ENCODE data around the gene IKZF3.
"Not testable (repeated sequence)": the region's sequence is repeated elsewhere in the genome, so short reads cannot be mapped to it uniquely, and the experiment has no call there.

Gene IKZF3

DNA sequence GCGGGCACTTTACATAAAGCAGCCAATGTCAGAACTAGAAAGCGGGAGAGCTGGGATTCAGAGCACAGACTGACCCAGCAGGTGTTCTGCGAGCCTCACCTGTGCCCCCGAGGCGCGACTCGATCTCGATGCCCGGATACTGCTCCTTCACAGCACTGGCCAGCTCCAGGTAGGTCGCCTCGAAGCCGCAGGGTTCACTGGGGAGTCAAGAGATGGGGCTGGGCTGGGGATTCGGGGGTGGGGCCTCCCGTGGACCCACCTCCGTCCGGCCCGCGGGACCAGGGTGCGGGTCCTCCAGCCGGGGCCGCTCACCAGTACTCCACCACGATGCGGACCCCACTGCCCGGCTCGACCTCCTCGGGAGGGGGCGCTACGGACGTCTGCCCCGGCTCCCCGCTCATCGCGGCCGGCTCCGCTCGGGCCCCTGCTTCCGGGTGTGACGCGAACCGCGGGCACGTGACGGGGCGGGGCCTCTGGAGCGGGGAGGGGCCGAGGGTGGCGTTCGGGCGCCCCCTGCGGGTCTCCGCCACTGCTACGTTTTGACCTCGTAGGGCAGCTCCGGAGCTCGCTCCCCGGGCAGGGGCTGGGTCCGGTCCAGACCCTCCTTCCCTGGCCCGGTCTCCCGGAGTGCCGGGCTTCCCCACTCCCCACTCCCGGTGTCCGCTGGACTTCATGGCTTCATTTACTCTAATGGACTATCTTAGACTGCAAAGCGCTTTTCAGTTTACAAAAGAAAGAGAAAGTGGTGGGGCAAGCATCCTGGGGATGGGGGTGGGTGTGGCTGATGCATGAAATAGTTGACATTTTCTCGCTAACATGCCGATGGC, 133.8 kb downstream of the IKZF3 start, which contains the start of gene MIEN1:
MIEN1 (minus strand) TSS at position 438 of the 827 bp plus-strand sequence; CDS start at position 401, 37 bp downstream.
- H3K4me1 ChIP-seq (ENCODE audit: insufficient read depth, low read length), result no peaks in the 10 kb centered on the region; the same call in 1 of the 2 replicates
- H3K9ac ChIP-seq (ENCODE audit: low read depth, low read length), result peak within 1 kb of the TSS; percentile 67; the same call in 1 of the 2 replicates
- H3K9me3 ChIP-seq (ENCODE audit: control insufficient read depth, insufficient read depth, low read length), result no peaks in the 10 kb centered on the region
- H3K36me3 ChIP-seq (ENCODE audit: insufficient read depth, low read length), result 0 out of 2 replicates have a peak, but pooled peaks cover 3% of the 10 kb centered on the region

DNA sequence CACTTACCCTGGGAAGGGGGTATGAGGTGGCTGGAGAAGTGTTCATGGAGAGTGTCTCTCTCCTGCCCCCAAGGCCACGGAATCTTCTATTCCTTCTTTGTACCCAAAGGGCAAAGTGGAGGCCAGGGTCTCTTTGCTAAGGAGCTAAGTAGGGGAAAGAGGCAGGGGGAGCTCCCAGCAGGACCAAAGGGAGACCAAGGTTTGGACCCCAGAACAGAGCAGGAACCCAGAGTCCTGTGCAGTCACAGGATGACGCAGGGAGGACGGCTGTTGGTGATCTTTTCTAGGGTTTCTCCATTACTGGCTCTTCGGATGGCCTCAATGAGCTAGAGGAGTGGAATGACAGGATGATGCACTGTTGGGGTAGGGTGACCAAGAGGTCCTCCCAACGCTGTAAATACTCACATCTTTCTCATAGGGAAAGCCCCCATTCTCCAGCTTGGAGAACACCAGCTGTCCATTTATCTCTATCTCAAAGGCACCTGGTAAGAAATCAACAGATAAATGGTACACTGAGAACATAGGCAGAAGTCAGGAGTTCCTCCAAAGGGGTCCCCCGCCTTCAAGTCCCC, 134.7 kb downstream of the IKZF3 start:
- 0 out of 2 replicates have a peak, but pooled peaks cover 3% of the 10 kb centered on the region for H3K36me3 ChIP-seq (ENCODE audit: insufficient read depth, low read length)
- no peaks in the 10 kb centered on the region for H3K9me3 ChIP-seq (ENCODE audit: control insufficient read depth, insufficient read depth, low read length)
- no peaks in the 10 kb centered on the region; the same call in 1 of the 2 replicates for H3K4me1 ChIP-seq (ENCODE audit: insufficient read depth, low read length)
- peak overlapping the region; percentile 67; the same call in 1 of the 2 replicates for H3K9ac ChIP-seq (ENCODE audit: low read depth, low read length)

DNA sequence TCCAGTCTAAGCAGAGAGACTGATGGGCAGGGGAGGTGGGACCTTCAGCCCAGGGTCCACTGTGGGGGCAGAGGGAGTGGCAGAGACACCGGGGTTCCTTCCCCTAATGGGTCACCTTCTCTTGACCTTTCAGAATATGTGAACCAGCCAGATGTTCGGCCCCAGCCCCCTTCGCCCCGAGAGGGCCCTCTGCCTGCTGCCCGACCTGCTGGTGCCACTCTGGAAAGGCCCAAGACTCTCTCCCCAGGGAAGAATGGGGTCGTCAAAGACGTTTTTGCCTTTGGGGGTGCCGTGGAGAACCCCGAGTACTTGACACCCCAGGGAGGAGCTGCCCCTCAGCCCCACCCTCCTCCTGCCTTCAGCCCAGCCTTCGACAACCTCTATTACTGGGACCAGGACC, 136.6 kb downstream of the IKZF3 start:
- Histone ChIP-seq H3K4me1 (ENCODE audit: insufficient read depth, low read length) (peaks cover 5% of the 10 kb centered on the region; the same call in 1 of the 2 replicates), H3K9me3 (ENCODE audit: control insufficient read depth, insufficient read depth, low read length) (no peaks in the 10 kb centered on the region), H3K9ac (ENCODE audit: low read depth, low read length) (no peak overlapping the region), H3K36me3 (ENCODE audit: insufficient read depth, low read length) (0 out of 2 replicates have a peak, but pooled peaks cover 3% of the 10 kb centered on the region)

DNA sequence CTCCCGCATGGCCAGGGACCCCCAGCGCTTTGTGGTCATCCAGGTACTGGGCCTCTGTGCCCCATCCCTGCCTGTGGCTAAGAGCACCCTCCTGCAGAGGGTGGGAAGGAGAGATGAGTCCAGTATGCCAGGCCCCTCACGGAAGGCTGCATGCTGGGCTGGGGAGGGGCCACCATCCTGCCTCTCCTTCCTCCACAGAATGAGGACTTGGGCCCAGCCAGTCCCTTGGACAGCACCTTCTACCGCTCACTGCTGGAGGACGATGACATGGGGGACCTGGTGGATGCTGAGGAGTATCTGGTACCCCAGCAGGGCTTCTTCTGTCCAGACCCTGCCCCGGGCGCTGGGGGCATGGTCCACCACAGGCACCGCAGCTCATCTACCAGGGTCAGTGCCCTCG, 137.5 kb downstream of the IKZF3 start:
- Histone ChIP-seq H3K9me3 (ENCODE audit: control insufficient read depth, insufficient read depth, low read length) (no peaks in the 10 kb centered on the region), H3K36me3 (ENCODE audit: insufficient read depth, low read length) (0 out of 2 replicates have a peak, but pooled peaks cover 3% of the 10 kb centered on the region), H3K9ac (ENCODE audit: low read depth, low read length) (no peak overlapping the region), H3K4me1 (ENCODE audit: insufficient read depth, low read length) (peaks cover 5% of the 10 kb centered on the region; the same call in 1 of the 2 replicates)

- H3K36me3 ChIP-seq (ENCODE audit: insufficient read depth, low read length); H3K9ac ChIP-seq (ENCODE audit: low read depth, low read length): not testable (repeated sequence)
These were observed 138.2 kb downstream of the IKZF3 start for GRCh38 chr17:39725923-39726322.

GRCh38 chr17:39724731-39725130, 139.4 kb downstream of the IKZF3 start:
- Histone ChIP-seq H3K9me3 (ENCODE audit: control insufficient read depth, insufficient read depth, low read length) (no peaks in the 10 kb centered on the region), H3K36me3 (ENCODE audit: insufficient read depth, low read length) (peaks cover 9% of the 10 kb centered on the region), H3K4me1 (ENCODE audit: insufficient read depth, low read length) (peaks cover 5% of the 10 kb centered on the region; the same call in 1 of the 2 replicates), H3K9ac (ENCODE audit: low read depth, low read length) (no peak overlapping the region)

More at GRCh38 chr17:39725923-39726322, 138.2 kb downstream of the IKZF3 start:
- not testable (repeated sequence) for H3K4me1 ChIP-seq (ENCODE audit: insufficient read depth, low read length); H3K9me3 ChIP-seq (ENCODE audit: control insufficient read depth, insufficient read depth, low read length)

DNA sequence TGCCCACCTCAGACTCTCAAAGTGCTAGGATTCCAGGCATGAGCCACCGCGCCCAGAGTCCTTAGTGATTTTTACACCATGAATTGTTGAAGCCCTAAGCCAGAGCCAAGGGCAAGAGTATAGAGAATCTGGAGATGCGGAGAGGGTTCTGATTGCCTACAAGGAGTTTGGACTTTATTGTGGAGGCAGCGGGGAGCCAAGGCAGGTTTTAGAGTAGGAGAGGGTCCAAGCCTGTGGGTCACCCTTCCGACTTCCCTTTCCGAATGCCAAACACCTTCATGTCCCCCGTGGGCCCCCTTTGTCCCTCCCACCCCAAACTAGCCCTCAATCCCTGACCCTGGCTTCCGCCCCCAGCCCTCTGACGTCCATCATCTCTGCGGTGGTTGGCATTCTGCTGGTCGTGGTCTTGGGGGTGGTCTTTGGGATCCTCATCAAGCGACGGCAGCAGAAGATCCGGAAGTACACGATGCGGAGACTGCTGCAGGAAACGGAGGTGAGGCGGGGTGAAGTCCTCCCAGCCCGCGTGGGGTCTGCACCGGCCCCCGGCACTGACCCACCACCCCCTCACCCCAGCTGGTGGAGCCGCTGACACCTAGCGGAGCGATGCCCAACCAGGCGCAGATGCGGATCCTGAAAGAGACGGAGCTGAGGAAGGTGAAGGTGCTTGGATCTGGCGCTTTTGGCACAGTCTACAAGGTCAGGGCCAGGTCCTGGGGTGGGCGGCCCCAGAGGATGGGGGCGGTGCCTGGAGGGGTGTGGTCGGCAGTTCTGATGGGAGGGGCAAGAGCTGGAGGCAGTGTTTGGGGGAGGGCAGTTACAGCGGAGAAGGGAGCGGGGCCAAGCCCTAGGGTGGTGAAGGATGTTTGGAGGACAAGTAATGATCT, 140.9 kb downstream of the IKZF3 start:
- peaks cover 16% of the 10 kb centered on the region for H3K36me3 ChIP-seq (ENCODE audit: insufficient read depth, low read length)
- H3K4me1 ChIP-seq (ENCODE audit: insufficient read depth, low read length), result peaks cover 5% of the 10 kb centered on the region; the same call in 1 of the 2 replicates
- no peaks in the 10 kb centered on the region for H3K9me3 ChIP-seq (ENCODE audit: control insufficient read depth, insufficient read depth, low read length)
- no peak overlapping the region; the same call in 1 of the 2 replicates for H3K9ac ChIP-seq (ENCODE audit: low read depth, low read length)

GRCh38 chr17:39722104-39722503, 142.0 kb downstream of the IKZF3 start:
- Histone ChIP-seq H3K36me3 (ENCODE audit: insufficient read depth, low read length) (peaks cover 16% of the 10 kb centered on the region), H3K9me3 (ENCODE audit: control insufficient read depth, insufficient read depth, low read length) (no peaks in the 10 kb centered on the region), H3K4me1 (ENCODE audit: insufficient read depth, low read length) (peaks cover 5% of the 10 kb centered on the region; the same call in 1 of the 2 replicates), H3K9ac (ENCODE audit: low read depth, low read length) (no peak overlapping the region)

DNA sequence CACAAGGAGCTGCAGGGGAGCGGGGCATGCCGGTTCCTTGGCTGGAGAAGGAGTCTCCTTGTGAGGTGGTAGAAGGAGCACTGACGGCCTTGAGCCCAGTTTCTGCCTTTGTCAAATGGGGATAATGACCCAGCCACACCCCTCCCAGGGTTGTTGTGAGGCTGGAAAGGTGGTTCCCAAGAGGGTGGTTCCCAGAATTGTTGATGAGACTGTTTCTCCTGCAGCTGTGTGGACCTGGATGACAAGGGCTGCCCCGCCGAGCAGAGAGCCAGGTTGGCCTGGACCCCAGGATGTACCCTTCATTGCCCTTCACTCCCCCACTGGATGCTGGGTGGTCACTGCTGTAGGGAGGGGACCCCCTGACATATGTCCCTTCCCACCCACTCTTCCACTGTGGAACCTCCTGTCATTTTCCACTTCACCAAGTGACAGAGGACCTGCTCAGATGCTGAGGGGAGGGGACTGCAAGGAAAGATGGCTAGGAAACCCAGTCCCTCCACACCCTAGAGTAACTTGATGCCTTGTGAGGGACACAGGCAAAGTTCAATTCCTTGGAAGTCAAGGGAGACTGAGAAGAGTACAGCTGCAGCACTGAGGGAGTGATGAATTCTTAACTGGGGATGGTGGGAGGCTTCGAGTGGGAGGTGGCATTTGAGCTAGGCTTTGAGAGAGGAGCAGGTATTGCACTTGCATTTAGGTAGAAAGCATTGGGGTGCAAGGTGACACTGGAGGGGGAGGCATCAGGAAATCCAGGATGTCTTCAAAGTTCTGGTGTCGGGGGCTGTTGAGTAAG, 144.4 kb downstream of the IKZF3 start:
- H3K4me1 ChIP-seq (ENCODE audit: insufficient read depth, low read length), result peaks cover 5% of the 10 kb centered on the region; the same call in 1 of the 2 replicates
- H3K36me3 ChIP-seq (ENCODE audit: insufficient read depth, low read length), result peaks cover 20% of the 10 kb centered on the region

GRCh38 chr17:39717660-39718059, 146.5 kb downstream of the IKZF3 start:
- H3K9me3 ChIP-seq (ENCODE audit: control insufficient read depth, insufficient read depth, low read length), result no peaks in the 10 kb centered on the region
- peaks cover 26% of the 10 kb centered on the region for H3K36me3 ChIP-seq (ENCODE audit: insufficient read depth, low read length)

More for the DNA sequence above, 144.4 kb downstream of the IKZF3 start:
- Histone ChIP-seq H3K9ac (ENCODE audit: low read depth, low read length) (no peak overlapping the region), H3K9me3 (ENCODE audit: control insufficient read depth, insufficient read depth, low read length) (no peaks in the 10 kb centered on the region)

GRCh38 chr17:39716879-39717536, 147.1 kb downstream of the IKZF3 start:
- no peaks in the 10 kb centered on the region for H3K9me3 ChIP-seq (ENCODE audit: control insufficient read depth, insufficient read depth, low read length)
- no peaks in the 10 kb centered on the region for H3K4me1 ChIP-seq (ENCODE audit: insufficient read depth, low read length)
- peaks cover 26% of the 10 kb centered on the region for H3K36me3 ChIP-seq (ENCODE audit: insufficient read depth, low read length)
- H3K9ac ChIP-seq (ENCODE audit: low read depth, low read length), result no peak overlapping the region

More at GRCh38 chr17:39717660-39718059, 146.5 kb downstream of the IKZF3 start:
- Histone ChIP-seq H3K9ac (ENCODE audit: low read depth, low read length) (no peak overlapping the region), H3K4me1 (ENCODE audit: insufficient read depth, low read length) (no peaks in the 10 kb centered on the region)

- Histone ChIP-seq H3K36me3 (ENCODE audit: insufficient read depth, low read length) (peaks cover 29% of the 10 kb centered on the region), H3K9me3 (ENCODE audit: control insufficient read depth, insufficient read depth, low read length) (no peaks in the 10 kb centered on the region), H3K9ac (ENCODE audit: low read depth, low read length) (no peak overlapping the region), H3K4me1 (ENCODE audit: insufficient read depth, low read length) (no peaks in the 10 kb centered on the region)
These were observed 147.9 kb downstream of the IKZF3 start for GRCh38 chr17:39716073-39716818.
